Measurements from ENCODE around the gene FGF9. TPM values are rescaled to one million over a fixed set of nuclear protein-coding genes. Genes with fewer than 3 reads are reported as not detected.

FGF9 gene
- total RNA-seq, 2 experiments from 2014 or later = 4.7 to 11.4 TPM

GRCh38 chr13:21741396-21741979, 70.6 kb downstream of the FGF9 start:
- Histone ChIP-seq H3K4me1 (ENCODE audit: insufficient read depth, low read length, poor library complexity, severe bottlenecking) (no peaks in the 10 kb centered on the region), H3K9me2 (ENCODE audit: insufficient read depth, low read length) (no peaks in the 10 kb centered on the region), H3K79me2 (ENCODE audit: insufficient read depth, low read depth, low read length) (no peaks in the 10 kb centered on the region), H4K20me1 (ENCODE audit: insufficient read depth, low read length) (no peaks in the 10 kb centered on the region), H3K9me3 (ENCODE audit: low read length) (no peaks in the 10 kb centered on the region), H3K36me3 (ENCODE audit: insufficient read depth, low read length) (no peaks in the 10 kb centered on the region), H3K4me3 (ENCODE audit: low read depth, low read length, poor library complexity, severe bottlenecking) (no peak overlapping the region), H3K4me2 (ENCODE audit: low read length) (no peak overlapping the region), H3K27ac (ENCODE audit: low read depth, low read length, poor library complexity, severe bottlenecking) (no peak overlapping the region), H2AFZ (ENCODE audit: low read length) (no peak overlapping the region)
- ChIA-PET CTCF (ENCODE audit: unreplicated experiment) (no interaction called here), POLR2A (no interaction called here)
- BruUV-seq (replicated peaks) = no TSS peak
- TF ChIP-seq EZH2phosphoT487 (IDR thresholded peaks at IDR 0.05; ENCODE audit: borderline replicate concordance, low read depth, low read length) = no peak
- TF ChIP-seq, protein P1, sequence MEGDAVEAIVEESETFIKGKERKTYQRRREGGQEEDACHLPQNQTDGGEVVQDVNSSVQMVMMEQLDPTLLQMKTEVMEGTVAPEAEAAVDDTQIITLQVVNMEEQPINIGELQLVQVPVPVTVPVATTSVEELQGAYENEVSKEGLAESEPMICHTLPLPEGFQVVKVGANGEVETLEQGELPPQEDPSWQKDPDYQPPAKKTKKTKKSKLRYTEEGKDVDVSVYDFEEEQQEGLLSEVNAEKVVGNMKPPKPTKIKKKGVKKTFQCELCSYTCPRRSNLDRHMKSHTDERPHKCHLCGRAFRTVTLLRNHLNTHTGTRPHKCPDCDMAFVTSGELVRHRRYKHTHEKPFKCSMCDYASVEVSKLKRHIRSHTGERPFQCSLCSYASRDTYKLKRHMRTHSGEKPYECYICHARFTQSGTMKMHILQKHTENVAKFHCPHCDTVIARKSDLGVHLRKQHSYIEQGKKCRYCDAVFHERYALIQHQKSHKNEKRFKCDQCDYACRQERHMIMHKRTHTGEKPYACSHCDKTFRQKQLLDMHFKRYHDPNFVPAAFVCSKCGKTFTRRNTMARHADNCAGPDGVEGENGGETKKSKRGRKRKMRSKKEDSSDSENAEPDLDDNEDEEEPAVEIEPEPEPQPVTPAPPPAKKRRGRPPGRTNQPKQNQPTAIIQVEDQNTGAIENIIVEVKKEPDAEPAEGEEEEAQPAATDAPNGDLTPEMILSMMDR (conservative IDR thresholded peaks at IDR 0.05; ENCODE audit: low read length) = no peak
- DNase-seq (ENCODE audit: low spot score) = no peak
- intact Hi-C loops (cut with micrococcal nuclease; ENCODE audit: unreplicated experiment) = loop anchor here (10.0 kb wide), 1 partner anchor 107 kb away; no protein-coding TSS in a partner anchor

- H3K9me3 ChIP-seq (ENCODE audit: low read length) = no peaks in the 10 kb centered on the region
- H3K4me2 ChIP-seq (ENCODE audit: low read length) = no peak overlapping the region
- H3K4me1 ChIP-seq (ENCODE audit: insufficient read depth, low read length, poor library complexity, severe bottlenecking) = no peaks in the 10 kb centered on the region
- H3K4me3 ChIP-seq (ENCODE audit: low read depth, low read length, poor library complexity, severe bottlenecking) = no peak overlapping the region
- ChIA-PET POLR2A (no interaction called here), CTCF (ENCODE audit: unreplicated experiment) (no interaction called here)
- TF ChIP-seq EZH2phosphoT487 (IDR thresholded peaks at IDR 0.05; ENCODE audit: borderline replicate concordance, low read depth, low read length) = no peak
- TF ChIP-seq, protein P1 (conservative IDR thresholded peaks at IDR 0.05; ENCODE audit: low read length) = no peak
- no peak overlapping the region for H3K27ac ChIP-seq (ENCODE audit: low read depth, low read length, poor library complexity, severe bottlenecking)
- H4K20me1 ChIP-seq (ENCODE audit: insufficient read depth, low read length) = no peaks in the 10 kb centered on the region
- intact Hi-C loops (cut with micrococcal nuclease; ENCODE audit: unreplicated experiment) = loop anchor here (10.0 kb wide), 1 partner anchor 107 kb away; no protein-coding TSS in a partner anchor
- no peaks in the 10 kb centered on the region for H3K79me2 ChIP-seq (ENCODE audit: insufficient read depth, low read depth, low read length)
- no peaks in the 10 kb centered on the region for H3K9me2 ChIP-seq (ENCODE audit: insufficient read depth, low read length)
- DNase-seq (ENCODE audit: low spot score) = no peak
- BruUV-seq (replicated peaks) = no TSS peak
- no peaks in the 10 kb centered on the region for H3K36me3 ChIP-seq (ENCODE audit: insufficient read depth, low read length)
- no peak overlapping the region for H2AFZ ChIP-seq (ENCODE audit: low read length)
Measured at GRCh38 chr13:21742096-21742495, 71.2 kb downstream of the FGF9 start.

- Histone ChIP-seq H3K4me3 (ENCODE audit: low read depth, low read length, poor library complexity, severe bottlenecking) (no peak overlapping the region), H3K9me3 (ENCODE audit: low read length) (no peaks in the 10 kb centered on the region), H2AFZ (ENCODE audit: low read length) (no peak overlapping the region), H4K20me1 (ENCODE audit: insufficient read depth, low read length) (no peaks in the 10 kb centered on the region), H3K27ac (ENCODE audit: low read depth, low read length, poor library complexity, severe bottlenecking) (no peak overlapping the region), H3K9me2 (ENCODE audit: insufficient read depth, low read length) (no peaks in the 10 kb centered on the region), H3K4me1 (ENCODE audit: insufficient read depth, low read length, poor library complexity, severe bottlenecking) (no peaks in the 10 kb centered on the region), H3K4me2 (ENCODE audit: low read length) (no peak overlapping the region), H3K36me3 (ENCODE audit: insufficient read depth, low read length) (no peaks in the 10 kb centered on the region), H3K79me2 (ENCODE audit: insufficient read depth, low read depth, low read length) (no peaks in the 10 kb centered on the region)
- ChIA-PET POLR2A (no interaction called here), CTCF (ENCODE audit: unreplicated experiment) (no interaction called here)
- no peak for TF ChIP-seq EZH2phosphoT487 (IDR thresholded peaks at IDR 0.05; ENCODE audit: borderline replicate concordance, low read depth, low read length)
- TF ChIP-seq, protein P1 (conservative IDR thresholded peaks at IDR 0.05; ENCODE audit: low read length) = no peak
- DNase-seq (ENCODE audit: low spot score) = no peak
- BruUV-seq (replicated peaks) = no TSS peak
- intact Hi-C loops (cut with micrococcal nuclease; ENCODE audit: unreplicated experiment) = loop anchor here (10.0 kb wide), 1 partner anchor 109 kb away; no protein-coding TSS in a partner anchor
Measured at GRCh38 chr13:21744149-21744548, 73.3 kb downstream of the FGF9 start.

All from OCI-LY7 (cell line).